ENCODE measurements around the gene PRR13. TPM values are rescaled to one million over a fixed set of nuclear protein-coding genes. Genes with fewer than 3 reads are reported as not detected.
A peak's percentile ranks its signal among the peaks of the same experiment; 100 is the strongest.

PRR13 gene
- total and polyA plus RNA-seq, 7 donors = 46.7 to 955 (median 68.1) TPM

GRCh38 chr12:53481939-53482586, 40.5 kb downstream of the PRR13 start:
- no peak for TF ChIP-seq POLR2A (IDR thresholded peaks at IDR 0.05)
- TF ChIP-seq POLR2AphosphoS5 (IDR thresholded peaks at IDR 0.05) = peak in 1 of 4 donors; percentile 14
- TF ChIP-seq EP300 (IDR thresholded peaks at IDR 0.05) = no peak
- peak in 1 of 4 experiments; percentile 7 for TF ChIP-seq CTCF (IDR thresholded peaks at IDR 0.05)
- Histone ChIP-seq H3K4me3 (no peak overlapping the region), H3K27ac (peak overlapping the region; percentile 6 to 35 (median 16)), H3K27me3 (no peaks in the 10 kb centered on the region), H3K36me3 (peaks cover 14 to 100% (median 61%) of the 10 kb centered on the region in 4 donors), H3K4me1 (peaks cover 0 to 14% (median 5%) of the 10 kb centered on the region in 4 donors), H3K9me3 (no peaks in the 10 kb centered on the region)
- intact Hi-C loops (cut with DNase I) = no loop called here
- WGBS, 2 donors = 84 to 87% methylated on average over 9 of the region's 9 CpGs
- peak; percentile 68 for DNase-seq

GRCh38 chr12:53482626-53483168, 41.2 kb downstream of the PRR13 start:
- H3K27ac ChIP-seq = peak overlapping the region in 3 of 4 donors; percentile 13 to 35 (median 20)
- 85 to 88% methylated on average over 18 of the region's 18 CpGs for WGBS, 2 donors
- TF ChIP-seq POLR2A (IDR thresholded peaks at IDR 0.05) = no peak
- TF ChIP-seq POLR2AphosphoS5 (IDR thresholded peaks at IDR 0.05) = no peak
- no peaks in the 10 kb centered on the region for H3K9me3 ChIP-seq
- H3K4me1 ChIP-seq = peaks cover 0 to 14% (median 5%) of the 10 kb centered on the region in 4 donors
- peak; percentile 66 for DNase-seq
- no peak overlapping the region for H3K4me3 ChIP-seq
- H3K36me3 ChIP-seq = peaks cover 12 to 100% (median 59%) of the 10 kb centered on the region in 4 donors
- H3K27me3 ChIP-seq = no peaks in the 10 kb centered on the region
- intact Hi-C loops (cut with DNase I) = no loop called here

- whole genome bisulfite sequencing, 2 donors = 37 to 69% methylated on average over 9 of the region's 9 CpGs
- H3K27ac ChIP-seq = no peak overlapping the region
- H3K4me3 ChIP-seq = no peak overlapping the region
- intact Hi-C loops (cut with DNase I) = no loop called here
- no peaks in the 10 kb centered on the region for H3K9me3 ChIP-seq
- peaks cover 0 to 8% (median 1%) of the 10 kb centered on the region in 4 donors for H3K4me1 ChIP-seq
- H3K36me3 ChIP-seq = peaks cover 12 to 98% (median 53%) of the 10 kb centered on the region in 4 donors
- peak; percentile 67 for DNase-seq
- TF ChIP-seq EP300 (IDR thresholded peaks at IDR 0.05) (no peak), POLR2AphosphoS5 (IDR thresholded peaks at IDR 0.05) (peak in 1 of 4 donors; percentile 41), CTCF (IDR thresholded peaks at IDR 0.05) (no peak)
- no peaks in the 10 kb centered on the region for H3K27me3 ChIP-seq
These were observed 41.9 kb downstream of the PRR13 start for GRCh38 chr12:53483225-53483978.

- TF ChIP-seq CTCF (IDR thresholded peaks at IDR 0.05) (no peak), POLR2A (IDR thresholded peaks at IDR 0.05) (no peak), POLR2AphosphoS5 (IDR thresholded peaks at IDR 0.05) (no peak), EP300 (IDR thresholded peaks at IDR 0.05) (no peak)
- peak; percentile 7 for DNase-seq
- Histone ChIP-seq H3K27me3 (no peaks in the 10 kb centered on the region), H3K4me1 (peaks cover 0 to 6% (median 0%) of the 10 kb centered on the region in 4 donors), H3K36me3 (peaks cover 9 to 92% (median 49%) of the 10 kb centered on the region in 4 donors), H3K4me3 (no peak overlapping the region), H3K9me3 (no peaks in the 10 kb centered on the region), H3K27ac (no peak overlapping the region)
- intact Hi-C loops (cut with DNase I) = no loop called here
- 90 to 95% methylated on average over 4 of the region's 4 CpGs for WGBS, 2 donors
These were observed 42.4 kb downstream of the PRR13 start for GRCh38 chr12:53483979-53484377.
